ENCODE data around the gene NCR1.
"Not testable (repeated sequence)": the region's sequence is repeated elsewhere in the genome, so short reads cannot be mapped to it uniquely, and the experiment has no call there.

The NCR1 gene

GRCh38 chr19:54907899-54908298, 2.0 kb downstream of the NCR1 start:
- DNase-seq (ENCODE audit: low spot score): not testable (repeated sequence)

- no peak for DNase-seq (ENCODE audit: low spot score)
These were observed 10.9 kb downstream of the NCR1 start for GRCh38 chr19:54916822-54917221.

- no peak for DNase-seq (ENCODE audit: low spot score)
These were observed 12.6 kb downstream of the NCR1 start for GRCh38 chr19:54918499-54918898.

- DNase-seq (ENCODE audit: low spot score): not testable (repeated sequence)
These were observed 14.0 kb downstream of the NCR1 start for GRCh38 chr19:54919646-54920563.

- DNase-seq (ENCODE audit: low spot score): no peak
These were observed 15.1 kb downstream of the NCR1 start for GRCh38 chr19:54921082-54921481.

GRCh38 chr19:54923276-54923675, 17.3 kb downstream of the NCR1 start:
- DNase-seq (ENCODE audit: low spot score): no peak

- no peak for DNase-seq (ENCODE audit: low spot score)
These were observed 22.4 kb downstream of the NCR1 start for GRCh38 chr19:54928299-54928698.

- DNase-seq (ENCODE audit: low spot score): no peak
These were observed 32.0 kb downstream of the NCR1 start for GRCh38 chr19:54937926-54938325.

GRCh38 chr19:54938906-54939305, 33.0 kb downstream of the NCR1 start:
- DNase-seq (ENCODE audit: low spot score): no peak

- not testable (repeated sequence) for DNase-seq (ENCODE audit: low spot score)
These were observed 33.6 kb downstream of the NCR1 start for GRCh38 chr19:54939538-54939937.

GRCh38 chr19:54943772-54944361, 37.9 kb downstream of the NCR1 start:
- not testable (repeated sequence) for DNase-seq (ENCODE audit: low spot score)

- DNase-seq (ENCODE audit: low spot score): no peak
These were observed 41.4 kb downstream of the NCR1 start, which contains the start of gene NLRP7 for GRCh38 chr19:54947381-54947780. TSS of gene NLRP7 (minus strand) at chr19:54947530.

GRCh38 chr19:54949412-54949811, 43.5 kb downstream of the NCR1 start:
- DNase-seq (ENCODE audit: low spot score): no peak

- not testable (repeated sequence) for DNase-seq (ENCODE audit: low spot score)
These were observed 44.6 kb downstream of the NCR1 start for GRCh38 chr19:54950580-54950979.

- DNase-seq (ENCODE audit: low spot score): no peak
These were observed 46.8 kb downstream of the NCR1 start for GRCh38 chr19:54952591-54953344.

- DNase-seq (ENCODE audit: low spot score): not testable (repeated sequence)
These were observed 47.4 kb downstream of the NCR1 start for GRCh38 chr19:54953345-54953713.

- no peak for DNase-seq (ENCODE audit: low spot score)
These were observed 49.4 kb downstream of the NCR1 start for GRCh38 chr19:54955376-54955775.

- no peak for DNase-seq (ENCODE audit: low spot score)
These were observed 53.9 kb downstream of the NCR1 start for GRCh38 chr19:54959840-54960239.
